Thyroid gland (tissue), 4 donors: ENCODE results near the gene ETV1. TPM values are rescaled to one million over a fixed set of nuclear protein-coding genes. Genes with fewer than 3 reads are reported as not detected.

Experiments
- DNase-seq, 2 donors: peaks; one replicate each; pipeline ENCODE4 v3.0.0-alpha.2; 2019
- H3K27ac ChIP-seq, 3 donors: fragments of 200-600 bp; sonication (generic); 1 replicate in 2 of 3; 2 replicates in 1 of 3; pipeline ENCODE4 v1.5.1; 2016 to 2019; ENCODE audit warnings: mild to moderate bottlenecking in 1 of 3, moderate library complexity in 1 of 3
- H3K27me3 ChIP-seq: fragments of 200-600 bp; sonication (generic); one replicate; pipeline ENCODE4 v1.5.1; 2019
- H3K36me3 ChIP-seq, 2 donors: fragments of 200-600 bp; sonication (generic); one replicate each; pipeline ENCODE4 v1.5.1; 2016 to 2019
- H3K4me1 ChIP-seq, 2 donors: fragments of 200-600 bp; sonication (generic); one replicate each; pipeline ENCODE4 v1.5.1; 2017 to 2019
- H3K4me3 ChIP-seq, 3 donors: fragments of 200-600 bp; sonication (generic); replicated peaks in 1 of 3; 1 replicate in 2 of 3; 2 replicates in 1 of 3; pipeline ENCODE4 v1.5.1; 2016; ENCODE audit warnings: mild to moderate bottlenecking in 1 of 3
- H3K9me3 ChIP-seq: fragments of 200-600 bp; sonication (generic); one replicate; pipeline ENCODE4 v1.5.1; 2017
- POLR2A ChIP-seq, 2 donors: fragments of 450-650 bp; IDR thresholded peaks; one replicate each; pipeline ENCODE4 v1.6.1; 2017; ENCODE audit warnings: antibody characterized with exemption in 2 of 2, mild to moderate bottlenecking in 2 of 2, moderate library complexity in 1 of 2
- WGBS, 2 donors: methylation state at CpG; one replicate each; pipeline ENCODE4 v1.1.5; 2017; 5-methylcytosine and 5-hydroxymethylcytosine counted together
- intact Hi-C: fragments of 100-400 bp; cut with DNase I; formaldehyde crosslinking; loops from one replicate; pipeline ENCODE4 v1.15.1; 2023
- total RNA-seq, 4 donors: library from RNA; depleted of rRNA; stranded (reverse); fragments of >200 nt; gene quantifications; one replicate each; pipeline ENCODE4 v1.2.3, GENCODE V29; 2016
- TF ChIP-seq, protein P1 (sequence below), 6 experiments: fragments of 200-600 bp in 3 of 6; fragments of 450-650 bp in 3 of 6; sonication (generic) in 3 of 6; IDR thresholded peaks; one replicate each; pipeline ENCODE4 v1.5.1; 2016 to 2019; ENCODE audit warnings: antibody characterized with exemption in 6 of 6, mild to moderate bottlenecking in 2 of 6, inconsistent platforms in 1 of 6, moderate library complexity in 1 of 6

ETV1 gene
- total RNA-seq, 4 donors from 2014 or later = 5.9 to 18.6 (median 9.4) TPM

DNA sequence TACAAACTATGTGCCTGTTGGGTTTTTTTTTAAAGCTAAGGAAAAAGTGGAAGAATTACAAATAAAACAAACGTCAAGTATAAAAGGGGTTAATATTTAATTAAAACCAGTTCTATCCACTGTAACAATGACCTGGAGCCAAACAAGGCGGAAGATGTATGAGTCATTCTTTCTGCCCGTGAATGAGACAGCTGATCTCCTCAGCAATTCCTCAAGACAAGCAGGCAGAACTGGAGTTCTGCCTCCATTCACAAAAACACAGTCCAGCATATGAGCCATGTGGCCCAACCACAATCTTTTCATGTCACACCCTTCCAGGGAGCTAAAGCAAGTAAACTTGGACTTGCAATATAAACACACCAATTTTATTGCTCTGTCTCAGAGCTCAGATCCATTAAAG lies 8.4 kb downstream of the ETV1 start:
- Histone ChIP-seq H3K27ac (no peak overlapping the region), H3K36me3 (no peaks in the 10 kb centered on the region), H3K4me1 (peaks cover 5 to 15% of the 10 kb centered on the region in 2 donors), H3K9me3 (no peaks in the 10 kb centered on the region), H3K4me3 (no peak overlapping the region), H3K27me3 (no peaks in the 10 kb centered on the region)
- WGBS, 2 donors = 18 to 26% methylated on average over 3 of the region's 3 CpGs
- intact Hi-C loops = no loop called here
- TF ChIP-seq POLR2A (IDR thresholded peaks at IDR 0.05) = no peak
- TF ChIP-seq, protein P1, sequence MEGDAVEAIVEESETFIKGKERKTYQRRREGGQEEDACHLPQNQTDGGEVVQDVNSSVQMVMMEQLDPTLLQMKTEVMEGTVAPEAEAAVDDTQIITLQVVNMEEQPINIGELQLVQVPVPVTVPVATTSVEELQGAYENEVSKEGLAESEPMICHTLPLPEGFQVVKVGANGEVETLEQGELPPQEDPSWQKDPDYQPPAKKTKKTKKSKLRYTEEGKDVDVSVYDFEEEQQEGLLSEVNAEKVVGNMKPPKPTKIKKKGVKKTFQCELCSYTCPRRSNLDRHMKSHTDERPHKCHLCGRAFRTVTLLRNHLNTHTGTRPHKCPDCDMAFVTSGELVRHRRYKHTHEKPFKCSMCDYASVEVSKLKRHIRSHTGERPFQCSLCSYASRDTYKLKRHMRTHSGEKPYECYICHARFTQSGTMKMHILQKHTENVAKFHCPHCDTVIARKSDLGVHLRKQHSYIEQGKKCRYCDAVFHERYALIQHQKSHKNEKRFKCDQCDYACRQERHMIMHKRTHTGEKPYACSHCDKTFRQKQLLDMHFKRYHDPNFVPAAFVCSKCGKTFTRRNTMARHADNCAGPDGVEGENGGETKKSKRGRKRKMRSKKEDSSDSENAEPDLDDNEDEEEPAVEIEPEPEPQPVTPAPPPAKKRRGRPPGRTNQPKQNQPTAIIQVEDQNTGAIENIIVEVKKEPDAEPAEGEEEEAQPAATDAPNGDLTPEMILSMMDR (IDR thresholded peaks at IDR 0.05) = no peak
- peak in 1 of 2 donors; percentile 52 for DNase-seq

DNA sequence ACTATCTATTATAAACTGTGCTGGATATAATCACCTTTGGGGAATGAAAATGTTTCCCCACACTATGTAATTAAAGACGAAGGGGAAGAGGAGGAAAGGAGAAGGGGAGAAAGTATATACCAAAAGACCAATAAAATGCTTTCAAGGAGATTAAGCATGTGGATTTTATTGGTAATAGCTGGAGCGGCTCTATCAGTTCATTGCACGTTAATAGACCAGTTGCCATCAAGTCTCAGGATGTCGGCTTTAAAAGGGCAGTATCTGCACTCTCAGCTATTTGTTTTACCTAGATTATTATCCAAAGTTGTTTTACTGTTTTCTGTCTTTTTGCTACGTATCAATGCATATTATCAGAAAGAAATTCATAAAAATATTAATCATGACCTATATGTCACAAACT lies 9.0 kb downstream of the ETV1 start:
- intact Hi-C loops = no loop called here
- Histone ChIP-seq H3K4me1 (peaks cover 5 to 15% of the 10 kb centered on the region in 2 donors), H3K4me3 (no peak overlapping the region), H3K27me3 (no peaks in the 10 kb centered on the region), H3K36me3 (no peaks in the 10 kb centered on the region), H3K27ac (no peak overlapping the region), H3K9me3 (no peaks in the 10 kb centered on the region)
- TF ChIP-seq, protein P1 (IDR thresholded peaks at IDR 0.05) = no peak
- no peak for TF ChIP-seq POLR2A (IDR thresholded peaks at IDR 0.05)
- 53 to 80% methylated on average over 5 of the region's 5 CpGs for WGBS, 2 donors
- no peak for DNase-seq

DNA sequence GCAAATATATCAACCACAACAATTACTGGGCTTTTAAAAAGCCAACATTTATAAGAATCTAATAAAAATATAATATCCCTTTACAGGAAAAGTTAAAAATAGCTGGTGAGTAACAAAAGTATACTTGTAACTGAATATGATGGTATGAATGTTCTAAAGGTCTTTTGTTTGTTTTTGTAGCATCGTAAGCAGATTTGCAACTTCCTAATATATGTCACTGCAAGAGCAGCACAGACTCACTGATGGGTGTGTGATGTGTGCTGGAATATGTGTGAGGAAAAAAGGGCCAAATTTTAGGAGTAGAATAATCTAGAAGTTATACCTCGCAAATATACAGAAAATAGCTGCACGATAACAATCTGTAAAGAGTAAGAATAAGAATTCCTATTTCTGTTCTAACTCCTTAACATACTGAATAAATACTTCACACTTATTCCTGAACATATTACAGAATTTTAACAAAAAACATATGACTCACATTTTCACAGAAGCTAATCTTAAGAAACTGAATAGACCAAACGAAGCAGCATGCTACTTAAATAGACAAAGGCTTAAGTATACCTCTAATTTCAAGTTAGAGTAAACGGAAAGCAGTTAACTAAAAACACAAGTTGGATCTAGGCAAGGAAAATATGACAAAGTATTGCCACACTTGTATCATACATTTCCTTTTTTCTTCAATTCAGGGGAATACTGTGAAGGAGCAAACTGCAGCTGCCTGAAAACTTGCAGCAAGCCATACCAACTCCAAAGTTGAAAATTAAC lies 9.6 kb downstream of the ETV1 start:
- TF ChIP-seq POLR2A (IDR thresholded peaks at IDR 0.05) = no peak
- TF ChIP-seq, protein P1 (IDR thresholded peaks at IDR 0.05) = no peak
- Histone ChIP-seq H3K36me3 (no peaks in the 10 kb centered on the region), H3K27ac (no peak overlapping the region), H3K4me1 (peaks cover 5 to 15% of the 10 kb centered on the region in 2 donors), H3K4me3 (no peak overlapping the region), H3K27me3 (no peaks in the 10 kb centered on the region), H3K9me3 (no peaks in the 10 kb centered on the region)
- intact Hi-C loops = no loop called here
- 55 to 64% methylated on average over 5 of the region's 5 CpGs for WGBS, 2 donors
- no peak for DNase-seq

DNA sequence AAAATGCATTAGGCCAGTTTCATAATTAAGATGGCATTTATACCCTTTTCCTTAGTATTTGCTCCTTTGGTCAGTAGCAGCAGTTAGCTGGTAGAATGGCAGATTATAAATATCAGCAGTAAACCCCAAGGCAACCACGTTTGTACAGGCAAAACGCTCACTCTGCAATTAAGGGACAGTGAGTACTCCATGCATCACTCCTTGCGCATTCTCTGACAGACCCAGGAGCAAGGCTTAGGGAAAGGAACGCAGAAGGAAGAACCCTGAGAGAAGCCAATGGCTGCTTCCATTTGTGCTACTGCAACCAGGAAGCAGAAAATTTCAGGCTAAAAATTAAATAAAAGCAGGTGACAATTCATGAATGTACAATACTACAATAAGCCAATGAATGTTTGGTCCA lies 12.9 kb downstream of the ETV1 start:
- TF ChIP-seq, protein P1 (IDR thresholded peaks at IDR 0.05) = no peak
- TF ChIP-seq POLR2A (IDR thresholded peaks at IDR 0.05) = no peak
- intact Hi-C loops = no loop called here
- WGBS, 2 donors = 89 to 94% methylated on average over 4 of the region's 4 CpGs
- Histone ChIP-seq H3K27me3 (no peaks in the 10 kb centered on the region), H3K4me3 (no peak overlapping the region), H3K27ac (no peak overlapping the region), H3K9me3 (no peaks in the 10 kb centered on the region), H3K4me1 (peaks cover 4 to 11% of the 10 kb centered on the region in 2 donors), H3K36me3 (no peaks in the 10 kb centered on the region)
- DNase-seq = no peak

DNA sequence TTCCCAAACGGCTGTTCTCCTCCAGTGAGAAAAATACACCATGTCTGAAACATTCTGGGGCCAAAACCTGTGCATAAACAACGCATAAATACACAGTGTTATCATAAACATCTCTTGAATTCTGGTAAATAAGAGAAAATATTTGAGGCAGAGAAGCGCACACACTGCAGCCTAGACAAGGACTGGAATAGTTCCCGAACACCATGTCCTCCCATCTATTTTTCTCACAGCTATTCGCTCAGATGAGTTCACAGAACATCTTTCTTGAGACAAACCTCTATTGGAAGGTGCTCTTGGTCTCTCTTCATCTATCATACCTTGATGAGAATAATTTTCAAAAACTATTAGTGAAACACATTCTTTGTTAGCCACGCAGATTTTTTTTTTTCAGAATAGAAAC lies 24.4 kb downstream of the ETV1 start:
- intact Hi-C loops = no loop called here
- H3K36me3 ChIP-seq = no peaks in the 10 kb centered on the region
- H3K4me3 ChIP-seq = no peak overlapping the region
- DNase-seq = no peak
- H3K27me3 ChIP-seq = no peaks in the 10 kb centered on the region
- H3K4me1 ChIP-seq = no peaks in the 10 kb centered on the region
- no peak for TF ChIP-seq POLR2A (IDR thresholded peaks at IDR 0.05)
- TF ChIP-seq, protein P1 (IDR thresholded peaks at IDR 0.05) = no peak
- WGBS, 2 donors = 92 to 94% methylated on average over 6 of the region's 6 CpGs
- H3K9me3 ChIP-seq = no peaks in the 10 kb centered on the region
- no peak overlapping the region for H3K27ac ChIP-seq
